HepG2 (cell line): ENCODE data around the gene TRPC4. TPM values are rescaled to one million over a fixed set of nuclear protein-coding genes. Genes with fewer than 3 reads are reported as not detected.

Experiments used
- MAZ ChIP-seq, 2 experiments: sonication (generic) in 1 of 2; formaldehyde crosslinking in 1 of 2; IDR thresholded peaks; 2 replicates each; pipeline versions ENCODE4 v1.5.0 to v1.6.1; 2012 to 2020; ENCODE audit warnings: low read depth in 2 of 2, mild to moderate bottlenecking in 2 of 2, borderline replicate concordance in 1 of 2, improper control_type of control experiment in 1 of 2, low read length in 1 of 2, missing genetic modification reagents in 1 of 2, moderate library complexity in 1 of 2
- SALL1 ChIP-seq: sonication (generic); formaldehyde crosslinking; IDR thresholded peaks from 2 replicates; pipeline ENCODE4 v1.8.0; 2022; ENCODE audit warnings: mild to moderate bottlenecking, missing genetic modification reagents
- SRSF4 ChIP-seq: fragments of 200-400 bp; formaldehyde crosslinking; IDR thresholded peaks from one replicate; pipeline ENCODE4 v1.6.1; 2018; ENCODE audit warnings: mild to moderate bottlenecking, low read depth, low read length, moderate library complexity; ENCODE audit not compliant: poor library complexity, severe bottlenecking
- TAF1 ChIP-seq: sonication (generic); formaldehyde crosslinking; IDR thresholded peaks from 2 replicates; pipeline ENCODE4 v1.4.0; 2020; ENCODE audit warnings: missing genetic modification reagents
- ZNF205 ChIP-seq: IDR thresholded peaks from 2 replicates; pipeline ENCODE4 v1.6.1; 2018; ENCODE audit warnings: missing biosample characterization, missing genetic modification reagents
- ZNF33A ChIP-seq: sonication (generic); formaldehyde crosslinking; IDR thresholded peaks from 2 replicates; pipeline ENCODE4 v1.5.1; 2020; ENCODE audit warnings: missing genetic modification reagents, mild to moderate bottlenecking, moderate library complexity, borderline replicate concordance
- ZNF761 ChIP-seq: sonication (generic); formaldehyde crosslinking; conservative IDR thresholded peaks from 2 replicates; pipeline ENCODE4 v1.4.0; 2020; ENCODE audit warnings: mild to moderate bottlenecking, missing genetic modification reagents
- ZNF879 ChIP-seq: sonication (generic); formaldehyde crosslinking; IDR thresholded peaks from 2 replicates; pipeline ENCODE4 v1.8.1; 2023; ENCODE audit warnings: missing genetic modification reagents
- polyA plus RNA-seq, 8 experiments: library from polyadenylated mRNA; depleted of rRNA in 3 of 8; stranded (reverse) in 7 of 8; unstranded in 1 of 8; fragments of >200 nt; fragmentation: Illumina TruSeq in 4 of 8; extraction: Trizol in 4 of 8; gene quantifications; 2 replicates each; pipeline versions ENCODE4 v1.2.1 to v1.2.3, GENCODE V29; 2011 to 2016; ENCODE audit warnings: low read depth in 4 of 8, missing spikeins in 1 of 8, mixed read lengths in 1 of 8; ENCODE audit not compliant: insufficient read depth in 1 of 8
- total RNA-seq, 5 experiments: library from RNA; depleted of rRNA; stranded (reverse); fragments of >200 nt; fragmentation: Illumina TruSeq; extraction: Trizol; gene quantifications; 2 replicates each; pipeline ENCODE4 v1.2.3, GENCODE V29; 2016; ENCODE audit warnings: low read depth in 1 of 5
- TF ChIP-seq, protein P1 (sequence below): sonication (generic); formaldehyde crosslinking; IDR thresholded peaks from 2 replicates; pipeline ENCODE4 v1.4.0; 2020; ENCODE audit warnings: missing genetic modification reagents, borderline replicate concordance
- TF ChIP-seq, protein P2 (sequence below): sonication (generic); formaldehyde crosslinking; IDR thresholded peaks from 2 replicates; pipeline ENCODE4 v1.4.0; 2020; ENCODE audit warnings: mild to moderate bottlenecking, missing genetic modification reagents
- TF ChIP-seq, protein P3 (sequence below): sonication (generic); formaldehyde crosslinking; IDR thresholded peaks from 2 replicates; pipeline ENCODE4 v1.8.0; 2022; ENCODE audit warnings: missing genetic modification reagents, mild to moderate bottlenecking, moderate library complexity, borderline replicate concordance

TRPC4 gene
- total and polyA plus RNA-seq, 2 of the 13 experiments (the other 11 are each of a cell fraction or from before 2014, with no cell fraction given): not detected

DNA sequence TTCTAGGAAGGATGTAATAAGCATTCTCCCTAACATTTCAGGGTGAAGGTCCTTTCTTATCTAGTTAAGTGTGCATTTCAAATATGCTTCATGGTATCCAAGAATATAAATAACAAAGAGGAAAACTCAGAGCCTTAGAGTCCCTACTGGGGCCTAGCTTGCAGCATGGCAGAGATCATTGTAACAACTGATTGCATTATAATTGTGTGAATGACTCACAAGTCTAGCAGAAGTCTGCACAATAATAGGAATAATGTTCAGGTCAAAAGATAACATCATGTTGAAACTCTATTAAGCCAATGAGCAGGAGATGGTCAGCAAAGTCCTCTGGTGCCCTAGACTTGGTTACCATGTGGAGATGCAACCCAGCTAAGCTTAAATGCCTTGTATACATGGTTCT is 274.4 kb downstream of the TRPC4 start (continued):
- no peak for TF ChIP-seq SRSF4
- no peak for TF ChIP-seq ZNF879 (CRISPR knock-in tag)
- no peak for TF ChIP-seq ZNF33A (CRISPR knock-in tag)
- no peak for TF ChIP-seq TAF1
- no peak for TF ChIP-seq ZNF205
- no peak for TF ChIP-seq SALL1
- no peak for TF ChIP-seq ZNF761 (CRISPR knock-in tag)
- TF ChIP-seq, protein P1, sequence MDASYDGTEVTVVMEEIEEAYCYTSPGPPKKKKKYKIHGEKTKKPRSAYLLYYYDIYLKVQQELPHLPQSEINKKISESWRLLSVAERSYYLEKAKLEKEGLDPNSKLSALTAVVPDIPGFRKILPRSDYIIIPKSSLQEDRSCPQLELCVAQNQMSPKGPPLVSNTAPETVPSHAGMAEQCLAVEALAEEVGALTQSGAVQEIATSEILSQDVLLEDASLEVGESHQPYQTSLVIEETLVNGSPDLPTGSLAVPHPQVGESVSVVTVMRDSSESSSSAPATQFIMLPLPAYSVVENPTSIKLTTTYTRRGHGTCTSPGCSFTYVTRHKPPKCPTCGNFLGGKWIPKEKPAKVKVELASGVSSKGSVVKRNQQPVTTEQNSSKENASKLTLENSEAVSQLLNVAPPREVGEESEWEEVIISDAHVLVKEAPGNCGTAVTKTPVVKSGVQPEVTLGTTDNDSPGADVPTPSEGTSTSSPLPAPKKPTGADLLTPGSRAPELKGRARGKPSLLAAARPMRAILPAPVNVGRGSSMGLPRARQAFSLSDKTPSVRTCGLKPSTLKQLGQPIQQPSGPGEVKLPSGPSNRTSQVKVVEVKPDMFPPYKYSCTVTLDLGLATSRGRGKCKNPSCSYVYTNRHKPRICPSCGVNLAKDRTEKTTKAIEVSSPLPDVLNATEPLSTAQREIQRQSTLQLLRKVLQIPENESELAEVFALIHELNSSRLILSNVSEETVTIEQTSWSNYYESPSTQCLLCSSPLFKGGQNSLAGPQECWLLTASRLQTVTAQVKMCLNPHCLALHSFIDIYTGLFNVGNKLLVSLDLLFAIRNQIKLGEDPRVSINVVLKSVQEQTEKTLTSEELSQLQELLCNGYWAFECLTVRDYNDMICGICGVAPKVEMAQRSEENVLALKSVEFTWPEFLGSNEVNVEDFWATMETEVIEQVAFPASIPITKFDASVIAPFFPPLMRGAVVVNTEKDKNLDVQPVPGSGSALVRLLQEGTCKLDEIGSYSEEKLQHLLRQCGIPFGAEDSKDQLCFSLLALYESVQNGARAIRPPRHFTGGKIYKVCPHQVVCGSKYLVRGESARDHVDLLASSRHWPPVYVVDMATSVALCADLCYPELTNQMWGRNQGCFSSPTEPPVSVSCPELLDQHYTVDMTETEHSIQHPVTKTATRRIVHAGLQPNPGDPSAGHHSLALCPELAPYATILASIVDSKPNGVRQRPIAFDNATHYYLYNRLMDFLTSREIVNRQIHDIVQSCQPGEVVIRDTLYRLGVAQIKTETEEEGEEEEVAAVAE: no peak
- TF ChIP-seq, protein P2, sequence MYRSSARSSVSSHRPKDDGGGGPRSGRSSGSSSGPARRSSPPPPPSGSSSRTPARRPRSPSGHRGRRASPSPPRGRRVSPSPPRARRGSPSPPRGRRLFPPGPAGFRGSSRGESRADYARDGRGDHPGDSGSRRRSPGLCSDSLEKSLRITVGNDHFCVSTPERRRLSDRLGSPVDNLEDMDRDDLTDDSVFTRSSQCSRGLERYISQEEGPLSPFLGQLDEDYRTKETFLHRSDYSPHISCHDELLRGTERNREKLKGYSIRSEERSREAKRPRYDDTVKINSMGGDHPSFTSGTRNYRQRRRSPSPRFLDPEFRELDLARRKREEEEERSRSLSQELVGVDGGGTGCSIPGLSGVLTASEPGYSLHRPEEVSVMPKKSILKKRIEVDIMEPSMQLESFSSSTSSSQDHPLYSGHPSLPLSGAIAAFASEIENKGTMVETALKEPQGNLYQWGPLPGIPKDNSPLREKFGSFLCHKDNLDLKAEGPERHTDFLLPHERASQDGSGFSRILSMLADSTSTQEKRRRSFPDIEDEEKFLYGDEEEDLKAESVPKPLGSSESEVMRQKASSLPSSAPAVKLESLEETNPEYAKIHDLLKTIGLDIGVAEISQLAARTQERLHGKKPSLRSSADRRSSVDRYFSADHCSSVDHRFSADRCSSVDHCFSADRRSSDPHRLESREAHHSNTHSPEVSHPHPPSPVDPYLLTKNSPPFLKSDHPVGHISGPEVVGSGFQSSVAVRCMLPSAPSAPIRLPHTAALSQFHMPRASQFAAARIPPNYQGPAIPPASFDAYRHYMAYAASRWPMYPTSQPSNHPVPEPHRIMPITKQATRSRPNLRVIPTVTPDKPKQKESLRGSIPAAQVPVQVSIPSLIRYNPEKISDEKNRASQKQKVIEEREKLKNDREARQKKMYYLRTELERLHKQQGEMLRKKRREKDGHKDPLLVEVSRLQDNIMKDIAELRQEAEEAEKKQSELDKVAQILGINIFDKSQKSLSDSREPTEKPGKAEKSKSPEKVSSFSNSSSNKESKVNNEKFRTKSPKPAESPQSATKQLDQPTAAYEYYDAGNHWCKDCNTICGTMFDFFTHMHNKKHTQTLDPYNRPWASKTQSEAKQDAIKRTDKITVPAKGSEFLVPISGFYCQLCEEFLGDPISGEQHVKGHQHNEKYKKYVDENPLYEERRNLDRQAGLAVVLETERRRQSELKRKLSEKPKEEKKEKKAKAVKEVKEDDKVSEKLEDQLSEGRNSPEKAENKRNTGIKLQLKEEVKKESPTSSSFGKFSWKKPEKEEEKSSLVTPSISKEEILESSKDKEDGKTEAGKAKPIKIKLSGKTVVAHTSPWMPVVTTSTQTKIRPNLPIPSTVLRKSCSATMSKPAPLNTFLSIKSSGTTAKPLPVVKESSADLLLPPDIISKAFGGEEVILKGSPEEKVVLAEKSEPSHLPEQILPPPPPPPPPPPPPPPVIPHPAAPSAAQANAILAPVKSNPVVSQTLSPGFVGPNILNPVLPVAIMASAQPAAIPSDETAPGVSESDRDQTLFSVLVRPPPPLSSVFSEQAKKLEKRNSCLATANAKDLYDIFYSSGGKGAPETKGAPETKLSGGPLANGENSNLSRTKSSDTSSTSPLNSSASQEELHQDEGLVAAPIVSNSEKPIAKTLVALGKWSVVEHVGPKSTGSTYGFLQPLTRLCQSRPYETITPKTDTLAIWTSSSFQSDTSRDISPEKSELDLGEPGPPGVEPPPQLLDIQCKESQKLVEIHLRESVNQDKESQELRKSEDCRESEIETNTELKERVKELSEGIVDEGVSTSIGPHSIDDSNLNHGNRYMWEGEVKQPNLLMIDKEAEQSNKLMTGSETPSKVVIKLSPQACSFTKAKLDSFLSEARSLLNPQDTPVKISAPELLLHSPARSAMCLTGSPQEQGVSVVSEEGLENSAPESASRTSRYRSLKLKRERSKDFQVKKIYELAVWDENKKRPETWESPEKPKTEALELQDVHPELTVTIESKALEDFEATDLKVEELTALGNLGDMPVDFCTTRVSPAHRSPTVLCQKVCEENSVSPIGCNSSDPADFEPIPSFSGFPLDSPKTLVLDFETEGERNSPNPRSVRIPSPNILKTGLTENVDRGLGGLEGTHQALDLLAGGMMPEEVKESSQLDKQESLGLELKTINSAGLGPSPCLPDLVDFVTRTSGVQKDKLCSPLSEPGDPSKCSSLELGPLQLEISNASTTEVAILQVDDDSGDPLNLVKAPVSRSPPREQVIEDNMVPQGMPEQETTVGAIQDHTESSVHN (CRISPR knock-in tag): no peak
- TF ChIP-seq MAZ (IDR thresholded peaks at IDR 0.05; ENCODE audit: borderline replicate concordance, low read depth, low read length): no peak
- TF ChIP-seq MAZ (CRISPR knock-in tag; IDR thresholded peaks at IDR 0.05; ENCODE audit: low read depth): no peak
- TF ChIP-seq, protein P3, sequence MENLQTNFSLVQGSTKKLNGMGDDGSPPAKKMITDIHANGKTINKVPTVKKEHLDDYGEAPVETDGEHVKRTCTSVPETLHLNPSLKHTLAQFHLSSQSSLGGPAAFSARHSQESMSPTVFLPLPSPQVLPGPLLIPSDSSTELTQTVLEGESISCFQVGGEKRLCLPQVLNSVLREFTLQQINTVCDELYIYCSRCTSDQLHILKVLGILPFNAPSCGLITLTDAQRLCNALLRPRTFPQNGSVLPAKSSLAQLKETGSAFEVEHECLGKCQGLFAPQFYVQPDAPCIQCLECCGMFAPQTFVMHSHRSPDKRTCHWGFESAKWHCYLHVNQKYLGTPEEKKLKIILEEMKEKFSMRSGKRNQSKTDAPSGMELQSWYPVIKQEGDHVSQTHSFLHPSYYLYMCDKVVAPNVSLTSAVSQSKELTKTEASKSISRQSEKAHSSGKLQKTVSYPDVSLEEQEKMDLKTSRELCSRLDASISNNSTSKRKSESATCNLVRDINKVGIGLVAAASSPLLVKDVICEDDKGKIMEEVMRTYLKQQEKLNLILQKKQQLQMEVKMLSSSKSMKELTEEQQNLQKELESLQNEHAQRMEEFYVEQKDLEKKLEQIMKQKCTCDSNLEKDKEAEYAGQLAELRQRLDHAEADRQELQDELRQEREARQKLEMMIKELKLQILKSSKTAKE (CRISPR knock-in tag): no peak
